ENCODE results near the gene HMGN2.

DNA sequence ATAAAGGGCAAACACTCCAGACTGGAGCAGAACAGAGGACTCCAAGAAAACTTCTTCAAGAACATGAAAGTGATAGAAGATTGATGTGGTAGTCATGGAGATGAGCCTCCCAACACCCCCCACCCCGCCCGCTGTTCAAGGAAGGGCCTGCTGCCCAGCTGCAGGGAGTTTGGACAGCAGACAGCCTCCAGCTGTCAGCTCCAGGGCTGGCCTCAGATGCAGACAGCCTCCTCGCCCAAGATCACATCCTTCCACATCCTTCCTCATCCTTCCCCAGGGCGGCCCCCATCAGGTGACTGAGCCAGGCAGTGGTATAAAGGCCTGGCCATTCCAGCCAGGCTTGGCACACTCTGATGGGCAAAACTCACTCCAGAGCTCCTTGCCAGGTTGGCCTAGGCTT lies 24.6 kb downstream of the HMGN2 start:
- TF ChIP-seq, protein P1, sequence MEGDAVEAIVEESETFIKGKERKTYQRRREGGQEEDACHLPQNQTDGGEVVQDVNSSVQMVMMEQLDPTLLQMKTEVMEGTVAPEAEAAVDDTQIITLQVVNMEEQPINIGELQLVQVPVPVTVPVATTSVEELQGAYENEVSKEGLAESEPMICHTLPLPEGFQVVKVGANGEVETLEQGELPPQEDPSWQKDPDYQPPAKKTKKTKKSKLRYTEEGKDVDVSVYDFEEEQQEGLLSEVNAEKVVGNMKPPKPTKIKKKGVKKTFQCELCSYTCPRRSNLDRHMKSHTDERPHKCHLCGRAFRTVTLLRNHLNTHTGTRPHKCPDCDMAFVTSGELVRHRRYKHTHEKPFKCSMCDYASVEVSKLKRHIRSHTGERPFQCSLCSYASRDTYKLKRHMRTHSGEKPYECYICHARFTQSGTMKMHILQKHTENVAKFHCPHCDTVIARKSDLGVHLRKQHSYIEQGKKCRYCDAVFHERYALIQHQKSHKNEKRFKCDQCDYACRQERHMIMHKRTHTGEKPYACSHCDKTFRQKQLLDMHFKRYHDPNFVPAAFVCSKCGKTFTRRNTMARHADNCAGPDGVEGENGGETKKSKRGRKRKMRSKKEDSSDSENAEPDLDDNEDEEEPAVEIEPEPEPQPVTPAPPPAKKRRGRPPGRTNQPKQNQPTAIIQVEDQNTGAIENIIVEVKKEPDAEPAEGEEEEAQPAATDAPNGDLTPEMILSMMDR (IDR thresholded peaks at IDR 0.05) = no peak
- no peak for TF ChIP-seq POLR2AphosphoS5 (IDR thresholded peaks at IDR 0.05)

Data from sigmoid colon (tissue), 4 donors.